ENCODE results near the gene MAP3K4. TPM values are rescaled to one million over a fixed set of nuclear protein-coding genes. Genes with fewer than 3 reads are reported as not detected.

MAP3K4 gene
- total RNA-seq, 1 experiment from 2014 or later = 27.9 TPM

GRCh38 chr6:161161121-161161520 is 169.6 kb downstream of the MAP3K4 start:
- H3K27me3 ChIP-seq (ENCODE audit: low read length) = no peaks in the 10 kb centered on the region
- H3K9ac ChIP-seq (ENCODE audit: low read length) = no peak overlapping the region
- no peaks in the 10 kb centered on the region for H4K20me1 ChIP-seq (ENCODE audit: low read length)
- H3K79me2 ChIP-seq (ENCODE audit: low read length) = no peaks in the 10 kb centered on the region
- TF ChIP-seq CTCF (conservative IDR thresholded peaks at IDR 0.05; ENCODE audit: low read depth, low read length) (no peak), EZH2 (IDR thresholded peaks at IDR 0.05; ENCODE audit: low read length, unreplicated experiment) (no peak), EZH2phosphoT487 (IDR thresholded peaks at IDR 0.05; ENCODE audit: borderline replicate concordance, low read length) (no peak)
- BruUV-seq (replicated peaks) = no TSS peak
- ChIA-PET CTCF (no interaction called here), POLR2A (ENCODE audit: unreplicated experiment) (no interaction called here)
- no peak overlapping the region for H3K4me3 ChIP-seq (ENCODE audit: low read length)
- H3K36me3 ChIP-seq (ENCODE audit: low read depth, low read length) = no peaks in the 10 kb centered on the region; the same call in 1 of the 2 replicates
- intact Hi-C loops (cut with micrococcal nuclease) = no loop called here
- no peak overlapping the region for H3K27ac ChIP-seq (ENCODE audit: low read length)
- no peak overlapping the region for H3K4me2 ChIP-seq (ENCODE audit: low read length)
- ATAC-seq (no peak), DNase-seq (no peak)
- H3F3A ChIP-seq (ENCODE audit: low read length, unreplicated experiment) = no peaks in the 10 kb centered on the region
- H3K9me2 ChIP-seq (replicated peaks; ENCODE audit: low read length) = no peaks in the 10 kb centered on the region
- no peaks in the 10 kb centered on the region for H3K4me1 ChIP-seq (ENCODE audit: insufficient read depth, low read length)
- no peaks in the 10 kb centered on the region for H3K9me3 ChIP-seq (ENCODE audit: low read length)
- H2AFZ ChIP-seq (ENCODE audit: low read length) = no peak overlapping the region

DNA sequence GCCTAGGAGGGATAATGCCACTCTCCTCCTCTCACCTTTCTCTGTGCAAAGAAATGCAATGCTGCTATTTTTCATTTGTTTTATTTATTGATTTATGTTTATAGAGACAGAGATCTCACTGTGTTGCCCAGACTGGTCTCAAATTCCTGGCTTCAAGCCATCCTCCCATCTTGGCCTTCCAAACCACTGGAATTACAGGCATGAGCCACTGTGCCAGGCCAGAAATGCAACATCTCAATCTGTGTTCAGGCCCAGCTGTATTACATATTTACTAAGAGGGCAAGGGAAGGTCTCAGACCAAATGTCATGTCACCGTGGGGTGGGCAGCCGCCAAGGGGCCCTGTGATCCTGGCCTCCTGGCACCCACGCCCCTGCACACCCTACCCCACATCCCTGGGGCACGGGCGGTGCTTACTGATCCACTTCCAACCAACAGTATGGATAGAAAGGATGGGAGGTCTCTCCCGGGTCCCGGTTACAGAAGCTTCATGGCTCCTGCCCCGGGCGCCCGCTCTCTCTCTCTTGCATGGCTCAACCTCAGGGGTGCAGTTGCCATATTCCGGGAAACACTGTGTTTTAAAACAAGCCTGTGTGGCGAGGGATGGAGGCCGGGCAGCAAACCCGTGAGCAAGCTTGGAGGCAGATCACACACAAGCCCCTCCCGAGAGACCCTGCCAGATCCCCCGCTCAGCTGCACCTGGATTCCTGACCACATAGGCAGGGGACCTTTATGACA is 170.5 kb downstream of the MAP3K4 start:
- H3K4me2 ChIP-seq (ENCODE audit: low read length) = no peak overlapping the region
- no TSS peak for BruUV-seq (replicated peaks)
- H3K27me3 ChIP-seq (ENCODE audit: low read length) = no peaks in the 10 kb centered on the region
- no peaks in the 10 kb centered on the region for H3K9me3 ChIP-seq (ENCODE audit: low read length)
- ChIA-PET POLR2A (ENCODE audit: unreplicated experiment) (no interaction called here), CTCF (no interaction called here)
- H3K27ac ChIP-seq (ENCODE audit: low read length) = no peak overlapping the region
- H3K4me3 ChIP-seq (ENCODE audit: low read length) = no peak overlapping the region
- H3K9ac ChIP-seq (ENCODE audit: low read length) = no peak overlapping the region
- H2AFZ ChIP-seq (ENCODE audit: low read length) = no peak overlapping the region
- no peaks in the 10 kb centered on the region; the same call in 1 of the 2 replicates for H3K36me3 ChIP-seq (ENCODE audit: low read depth, low read length)
- H3K4me1 ChIP-seq (ENCODE audit: insufficient read depth, low read length) = no peaks in the 10 kb centered on the region
- TF ChIP-seq CTCF (conservative IDR thresholded peaks at IDR 0.05; ENCODE audit: low read depth, low read length) (no peak), EZH2 (IDR thresholded peaks at IDR 0.05; ENCODE audit: low read length, unreplicated experiment) (no peak), EZH2phosphoT487 (IDR thresholded peaks at IDR 0.05; ENCODE audit: borderline replicate concordance, low read length) (no peak)
- no peaks in the 10 kb centered on the region for H3K9me2 ChIP-seq (replicated peaks; ENCODE audit: low read length)
- no peaks in the 10 kb centered on the region for H4K20me1 ChIP-seq (ENCODE audit: low read length)
- no peaks in the 10 kb centered on the region for H3K79me2 ChIP-seq (ENCODE audit: low read length)
- no peaks in the 10 kb centered on the region for H3F3A ChIP-seq (ENCODE audit: low read length, unreplicated experiment)
- no peak for DNase-seq
- intact Hi-C loops (cut with micrococcal nuclease) = no loop called here
- ATAC-seq = no peak; the same call in 1 of the 2 replicates

DNA sequence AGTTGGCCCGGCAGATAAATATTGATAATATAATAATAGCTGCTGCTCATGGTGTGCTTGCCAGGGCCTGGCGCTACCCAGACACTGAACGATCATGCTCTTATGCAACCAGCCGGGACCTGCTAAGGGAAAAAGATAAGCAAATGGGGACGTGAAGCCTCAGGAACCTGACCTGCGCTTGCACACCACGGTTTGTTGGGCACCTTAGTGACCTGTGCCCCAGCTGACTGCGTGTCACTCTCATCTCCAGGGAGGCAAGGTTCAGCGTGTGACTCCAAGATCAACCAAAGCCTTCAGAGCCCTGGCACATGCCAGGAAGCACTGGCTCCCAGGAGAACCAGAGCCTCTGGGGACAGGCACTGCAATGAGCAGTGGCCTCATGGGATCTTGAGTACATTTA is 171.2 kb downstream of the MAP3K4 start:
- intact Hi-C loops (cut with micrococcal nuclease) = no loop called here
- H3K9me2 ChIP-seq (replicated peaks; ENCODE audit: low read length) = no peaks in the 10 kb centered on the region
- no peak for ATAC-seq
- CTCF ChIA-PET = no interaction called here
- H3K27me3 ChIP-seq (ENCODE audit: low read length) = no peaks in the 10 kb centered on the region
- no peaks in the 10 kb centered on the region for H3K9me3 ChIP-seq (ENCODE audit: low read length)
- H2AFZ ChIP-seq (ENCODE audit: low read length) = no peak overlapping the region
- BruUV-seq (replicated peaks) = no TSS peak
- POLR2A ChIA-PET (ENCODE audit: unreplicated experiment) = no interaction called here
- no peak overlapping the region for H3K4me3 ChIP-seq (ENCODE audit: low read length)
- no peak for TF ChIP-seq EZH2 (IDR thresholded peaks at IDR 0.05; ENCODE audit: low read length, unreplicated experiment)
- TF ChIP-seq EZH2phosphoT487 (IDR thresholded peaks at IDR 0.05; ENCODE audit: borderline replicate concordance, low read length) = no peak
- TF ChIP-seq CTCF (conservative IDR thresholded peaks at IDR 0.05; ENCODE audit: low read depth, low read length) = no peak
- no peaks in the 10 kb centered on the region for H3F3A ChIP-seq (ENCODE audit: low read length, unreplicated experiment)
- no peaks in the 10 kb centered on the region for H4K20me1 ChIP-seq (ENCODE audit: low read length)
- H3K4me1 ChIP-seq (ENCODE audit: insufficient read depth, low read length) = no peaks in the 10 kb centered on the region
- no peak overlapping the region for H3K4me2 ChIP-seq (ENCODE audit: low read length)
- no peak overlapping the region for H3K9ac ChIP-seq (ENCODE audit: low read length)
- no peaks in the 10 kb centered on the region for H3K36me3 ChIP-seq (ENCODE audit: low read depth, low read length)
- H3K79me2 ChIP-seq (ENCODE audit: low read length) = no peaks in the 10 kb centered on the region
- no peak for DNase-seq
- no peak overlapping the region for H3K27ac ChIP-seq (ENCODE audit: low read length)
